Measurements from ENCODE around the gene ATP13A2. TPM values are rescaled to one million over a fixed set of nuclear protein-coding genes. Genes with fewer than 3 reads are reported as not detected.

Gene ATP13A2
- total and polyA plus RNA-seq, 10 donors, result 13.7 to 83.9 (median 55.5) TPM

DNA sequence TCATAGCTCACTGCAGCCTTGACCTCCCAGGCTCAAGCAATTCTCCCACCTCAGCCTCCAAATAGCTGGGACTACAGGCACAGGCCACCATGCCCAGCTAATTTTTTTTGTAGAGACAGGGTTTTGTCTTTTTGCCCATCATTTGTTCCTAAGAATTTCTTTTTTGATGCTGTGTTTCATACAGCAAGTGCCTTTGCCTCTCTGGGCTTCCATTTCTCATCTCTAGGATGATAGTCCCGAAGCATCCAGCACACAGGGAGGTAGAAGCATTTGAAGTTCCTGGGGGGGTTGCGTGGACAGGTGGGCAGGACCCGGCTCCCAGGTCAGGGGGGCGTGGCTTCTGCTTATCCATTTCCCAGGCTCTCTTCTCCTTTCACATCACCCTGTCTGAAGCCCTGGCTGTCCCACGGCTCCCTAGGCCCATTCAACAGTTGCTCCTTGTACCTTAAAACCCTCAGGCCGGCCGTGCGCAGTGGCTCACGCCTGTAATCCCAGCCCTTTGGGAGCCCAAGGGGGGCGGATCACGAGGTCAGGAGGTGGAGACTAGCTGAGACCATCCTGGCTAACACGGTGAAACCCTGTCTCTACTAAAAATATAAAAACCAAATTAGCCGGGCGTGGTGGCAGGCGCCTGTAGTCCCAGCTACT, 3.4 kb downstream of the ATP13A2 start:
- H3K36me3 ChIP-seq, result peaks cover 0 to 40% (median 29%) of the 10 kb centered on the region in 6 donors
- no peaks in the 10 kb centered on the region for H3K9me3 ChIP-seq
- WGBS, 5 donors, result 89 to 95% (median 92%) methylated on average over 15 of the region's 15 CpGs
- H3K27ac ChIP-seq, result no peak overlapping the region
- intact Hi-C loops (cut with DNase I; ENCODE audit: low total_unique reads), result no loop called here
- TF ChIP-seq POLR2A (IDR thresholded peaks at IDR 0.05) (no peak), POLR2AphosphoS5 (IDR thresholded peaks at IDR 0.05) (no peak)
- TF ChIP-seq, protein P1, sequence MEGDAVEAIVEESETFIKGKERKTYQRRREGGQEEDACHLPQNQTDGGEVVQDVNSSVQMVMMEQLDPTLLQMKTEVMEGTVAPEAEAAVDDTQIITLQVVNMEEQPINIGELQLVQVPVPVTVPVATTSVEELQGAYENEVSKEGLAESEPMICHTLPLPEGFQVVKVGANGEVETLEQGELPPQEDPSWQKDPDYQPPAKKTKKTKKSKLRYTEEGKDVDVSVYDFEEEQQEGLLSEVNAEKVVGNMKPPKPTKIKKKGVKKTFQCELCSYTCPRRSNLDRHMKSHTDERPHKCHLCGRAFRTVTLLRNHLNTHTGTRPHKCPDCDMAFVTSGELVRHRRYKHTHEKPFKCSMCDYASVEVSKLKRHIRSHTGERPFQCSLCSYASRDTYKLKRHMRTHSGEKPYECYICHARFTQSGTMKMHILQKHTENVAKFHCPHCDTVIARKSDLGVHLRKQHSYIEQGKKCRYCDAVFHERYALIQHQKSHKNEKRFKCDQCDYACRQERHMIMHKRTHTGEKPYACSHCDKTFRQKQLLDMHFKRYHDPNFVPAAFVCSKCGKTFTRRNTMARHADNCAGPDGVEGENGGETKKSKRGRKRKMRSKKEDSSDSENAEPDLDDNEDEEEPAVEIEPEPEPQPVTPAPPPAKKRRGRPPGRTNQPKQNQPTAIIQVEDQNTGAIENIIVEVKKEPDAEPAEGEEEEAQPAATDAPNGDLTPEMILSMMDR (IDR thresholded peaks at IDR 0.05 in 8 of 11, conservative IDR thresholded peaks at IDR 0.05 in 3 of 11), result no peak
- no peaks in the 10 kb centered on the region for H3K27me3 ChIP-seq (replicated peaks in 1 of 7)
- H3K4me3 ChIP-seq, result no peak overlapping the region
- DNase-seq, result no peak
- peaks cover 24 to 52% (median 44%) of the 10 kb centered on the region in 6 donors for H3K4me1 ChIP-seq

DNA sequence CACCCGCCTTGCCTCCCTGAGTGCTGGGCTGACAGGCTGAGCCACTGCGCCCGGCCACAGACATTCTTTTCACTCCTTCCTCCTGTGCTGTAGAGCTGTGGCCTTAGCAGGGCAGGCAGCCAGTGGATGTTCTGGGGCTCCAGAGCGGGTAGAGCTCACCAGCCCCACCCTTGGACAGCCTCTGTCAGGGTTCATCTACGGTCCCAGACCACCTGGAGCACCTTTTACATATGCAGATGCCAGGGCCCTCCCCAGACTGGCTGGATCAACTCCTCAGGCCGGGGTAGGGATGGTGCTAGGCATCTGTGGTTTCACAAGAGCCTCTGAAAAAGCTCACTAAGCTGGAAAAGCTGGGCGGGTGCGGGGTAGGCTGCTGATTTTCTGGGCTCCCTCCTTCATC, 4.6 kb downstream of the ATP13A2 start:
- intact Hi-C loops (cut with DNase I; ENCODE audit: low total_unique reads), result no loop called here
- DNase-seq, result no peak
- peaks cover 0 to 52% (median 40%) of the 10 kb centered on the region in 6 donors for H3K36me3 ChIP-seq
- 89 to 97% (median 95%) methylated on average over 7 to 8 of the region's 8 CpGs for WGBS, 5 donors
- no peak for TF ChIP-seq POLR2AphosphoS5 (IDR thresholded peaks at IDR 0.05)
- TF ChIP-seq POLR2A (IDR thresholded peaks at IDR 0.05), result no peak
- TF ChIP-seq, protein P1 (IDR thresholded peaks at IDR 0.05 in 8 of 11, conservative IDR thresholded peaks at IDR 0.05 in 3 of 11), result no peak
- H3K27me3 ChIP-seq (replicated peaks in 1 of 7), result no peaks in the 10 kb centered on the region
- no peak overlapping the region for H3K27ac ChIP-seq
- peaks cover 22 to 40% (median 32%) of the 10 kb centered on the region in 6 donors for H3K4me1 ChIP-seq
- H3K4me3 ChIP-seq, result no peak overlapping the region
- H3K9me3 ChIP-seq, result no peaks in the 10 kb centered on the region

DNA sequence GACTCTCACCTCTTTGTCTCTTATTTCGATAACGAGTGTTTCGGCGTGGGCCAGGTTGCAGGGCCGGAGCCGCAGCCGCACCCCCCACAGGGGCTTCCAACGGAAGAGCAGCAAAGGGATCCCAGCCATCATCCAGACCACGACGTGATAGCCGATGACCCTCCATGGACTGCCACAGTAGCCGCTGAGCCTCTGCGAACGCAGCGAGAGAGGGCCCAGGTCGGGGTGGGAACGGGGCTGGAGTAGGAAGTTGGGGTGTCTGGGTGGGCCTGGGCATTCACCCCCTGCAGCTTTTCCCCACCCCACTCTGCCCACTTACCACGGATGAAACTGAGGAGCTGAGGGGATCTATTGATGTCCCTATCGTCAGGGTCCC, 6.4 kb downstream of the ATP13A2 start:
- no peak for DNase-seq
- WGBS, 5 donors, result 94 to 98% (median 95%) methylated on average over 19 of the region's 19 CpGs
- no peak overlapping the region for H3K27ac ChIP-seq

More for the DNA sequence above, 6.4 kb downstream of the ATP13A2 start:
- peaks cover 0 to 70% (median 57%) of the 10 kb centered on the region in 6 donors for H3K36me3 ChIP-seq
- H3K4me1 ChIP-seq, result peaks cover 13 to 25% (median 18%) of the 10 kb centered on the region in 6 donors
- intact Hi-C loops (cut with DNase I; ENCODE audit: low total_unique reads), result no loop called here
- no peak for TF ChIP-seq POLR2A (IDR thresholded peaks at IDR 0.05)
- TF ChIP-seq POLR2AphosphoS5 (IDR thresholded peaks at IDR 0.05), result no peak
- TF ChIP-seq, protein P1 (IDR thresholded peaks at IDR 0.05 in 8 of 11, conservative IDR thresholded peaks at IDR 0.05 in 3 of 11), result no peak
- no peak overlapping the region for H3K4me3 ChIP-seq
- H3K27me3 ChIP-seq (replicated peaks in 1 of 7), result no peaks in the 10 kb centered on the region
- no peaks in the 10 kb centered on the region for H3K9me3 ChIP-seq

Measured in spleen (tissue), 11 donors.